Stimulated activated CD8-positive, alpha-beta memory T cell treated with anti-CD3 and anti-CD28 coated beads, Interleukin-7, amount 100 ng/mL, for 4 hours (primary cell): ENCODE data around the gene NFATC1.
A peak's percentile ranks its signal among the peaks of the same experiment; 100 is the strongest.

ENCODE experiments used
- DNase-seq, 2 donors: peaks; one replicate each; pipeline ENCODE4 v3.0.0-alpha.2; 2020; ENCODE audit warnings: low read depth in 2 of 2

Gene NFATC1

DNA sequence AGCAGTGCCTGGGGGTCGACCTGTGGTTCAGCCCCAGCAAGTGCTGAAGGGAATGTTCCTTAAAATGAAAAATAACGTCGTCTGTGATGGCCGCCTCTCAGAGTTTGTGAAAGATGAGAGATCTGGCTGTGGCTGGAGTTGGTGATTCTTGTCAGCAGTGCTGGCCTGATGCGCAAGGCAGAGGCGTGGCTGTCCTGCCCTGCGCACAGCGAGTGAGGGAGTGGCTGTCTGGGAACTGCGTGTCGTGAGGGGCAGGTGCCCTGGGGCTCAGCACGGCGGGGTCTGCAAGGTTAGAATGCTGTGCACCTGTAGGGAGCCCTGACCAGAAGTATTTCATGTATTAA lies 8.8 kb downstream of the NFATC1 start:
- no peak for DNase-seq

DNA sequence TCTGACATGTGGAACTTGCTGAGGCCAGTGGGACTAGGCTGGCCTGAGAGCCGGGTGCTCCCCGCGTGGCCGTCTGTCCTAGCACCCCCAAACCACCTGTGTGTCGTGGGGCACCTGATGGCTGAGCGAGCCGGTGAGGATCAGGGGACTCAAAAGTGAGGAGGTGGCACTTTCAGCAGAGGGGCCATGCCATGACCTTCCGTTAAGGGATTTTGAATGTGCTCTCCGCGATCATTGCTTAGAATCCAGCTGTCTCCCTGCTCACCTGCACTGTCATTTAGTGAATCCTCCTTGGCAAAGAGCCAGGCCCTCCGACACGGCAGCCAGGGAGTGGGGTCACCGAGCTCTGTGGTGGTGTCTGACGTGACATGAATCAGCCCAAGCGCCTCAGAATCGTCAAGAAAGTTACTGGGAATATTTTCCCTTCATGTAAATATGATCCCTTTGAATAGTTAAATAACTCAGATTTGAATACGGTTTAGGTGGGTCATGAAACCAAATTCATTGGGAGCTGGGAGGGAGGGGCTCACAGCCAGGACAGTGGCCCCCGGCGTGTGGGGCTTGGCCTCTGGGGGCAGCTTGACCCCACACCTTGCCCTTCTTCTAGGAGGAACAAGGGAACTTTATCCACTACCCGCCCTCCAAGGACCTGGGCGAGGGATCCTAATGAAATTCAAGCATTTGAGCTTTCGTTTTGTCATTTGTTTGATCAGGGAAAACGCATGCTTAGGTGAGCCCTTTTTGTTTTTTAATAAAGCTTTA lies 9.5 kb downstream of the NFATC1 start:
- DNase-seq = no peak

- peak; percentile 79 to 80 for DNase-seq
These were observed 10.2 kb downstream of the NFATC1 start for GRCh38 chr18:79405781-79406575.

GRCh38 chr18:79406708-79407107 lies 11.0 kb downstream of the NFATC1 start:
- no peak for DNase-seq

GRCh38 chr18:79409313-79409712 lies 13.6 kb downstream of the NFATC1 start:
- DNase-seq = no peak

GRCh38 chr18:79410171-79410641 lies 14.5 kb downstream of the NFATC1 start:
- DNase-seq = no peak

DNA sequence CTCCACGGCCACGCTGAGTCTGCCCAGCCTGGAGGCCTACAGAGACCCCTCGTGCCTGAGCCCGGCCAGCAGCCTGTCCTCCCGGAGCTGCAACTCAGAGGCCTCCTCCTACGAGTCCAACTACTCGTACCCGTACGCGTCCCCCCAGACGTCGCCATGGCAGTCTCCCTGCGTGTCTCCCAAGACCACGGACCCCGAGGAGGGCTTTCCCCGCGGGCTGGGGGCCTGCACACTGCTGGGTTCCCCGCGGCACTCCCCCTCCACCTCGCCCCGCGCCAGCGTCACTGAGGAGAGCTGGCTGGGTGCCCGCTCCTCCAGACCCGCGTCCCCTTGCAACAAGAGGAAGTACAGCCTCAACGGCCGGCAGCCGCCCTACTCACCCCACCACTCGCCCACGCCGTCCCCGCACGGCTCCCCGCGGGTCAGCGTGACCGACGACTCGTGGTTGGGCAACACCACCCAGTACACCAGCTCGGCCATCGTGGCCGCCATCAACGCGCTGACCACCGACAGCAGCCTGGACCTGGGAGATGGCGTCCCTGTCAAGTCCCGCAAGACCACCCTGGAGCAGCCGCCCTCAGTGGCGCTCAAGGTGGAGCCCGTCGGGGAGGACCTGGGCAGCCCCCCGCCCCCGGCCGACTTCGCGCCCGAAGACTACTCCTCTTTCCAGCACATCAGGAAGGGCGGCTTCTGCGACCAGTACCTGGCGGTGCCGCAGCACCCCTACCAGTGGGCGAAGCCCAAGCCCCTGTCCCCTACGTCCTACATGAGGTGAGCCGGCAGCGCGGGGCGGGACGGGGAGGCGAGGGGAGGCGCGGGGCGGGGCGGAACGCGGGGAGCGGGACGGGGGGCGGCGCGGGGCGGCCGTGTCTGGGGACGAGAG lies 15.2 kb downstream of the NFATC1 start:
- DNase-seq = no peak

- no peak for DNase-seq
These were observed 16.1 kb downstream of the NFATC1 start for GRCh38 chr18:79411614-79412526.

GRCh38 chr18:79413025-79413424 lies 17.3 kb downstream of the NFATC1 start:
- DNase-seq = no peak

- DNase-seq = no peak
These were observed 17.7 kb downstream of the NFATC1 start for GRCh38 chr18:79413426-79413825.

DNA sequence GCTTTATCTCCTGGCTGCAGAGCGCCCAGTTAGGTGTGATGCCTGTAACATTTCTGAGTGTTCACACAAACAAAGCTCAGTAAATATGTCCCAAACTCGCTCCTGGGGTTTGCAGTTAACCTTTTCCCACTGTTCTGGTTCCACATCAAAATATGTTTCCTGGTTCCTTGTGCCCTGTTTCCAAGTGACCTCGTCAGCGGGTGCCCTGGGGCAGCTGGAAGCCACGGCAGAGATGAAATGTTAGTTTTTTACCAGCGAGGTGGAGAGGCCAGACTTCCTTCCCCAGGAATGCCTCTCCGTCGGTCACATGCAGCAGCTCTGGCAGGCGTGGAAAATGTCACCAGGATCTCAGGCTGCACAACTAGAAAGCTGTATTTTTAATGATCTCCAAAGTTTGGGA lies 18.2 kb downstream of the NFATC1 start:
- DNase-seq = no peak

DNA sequence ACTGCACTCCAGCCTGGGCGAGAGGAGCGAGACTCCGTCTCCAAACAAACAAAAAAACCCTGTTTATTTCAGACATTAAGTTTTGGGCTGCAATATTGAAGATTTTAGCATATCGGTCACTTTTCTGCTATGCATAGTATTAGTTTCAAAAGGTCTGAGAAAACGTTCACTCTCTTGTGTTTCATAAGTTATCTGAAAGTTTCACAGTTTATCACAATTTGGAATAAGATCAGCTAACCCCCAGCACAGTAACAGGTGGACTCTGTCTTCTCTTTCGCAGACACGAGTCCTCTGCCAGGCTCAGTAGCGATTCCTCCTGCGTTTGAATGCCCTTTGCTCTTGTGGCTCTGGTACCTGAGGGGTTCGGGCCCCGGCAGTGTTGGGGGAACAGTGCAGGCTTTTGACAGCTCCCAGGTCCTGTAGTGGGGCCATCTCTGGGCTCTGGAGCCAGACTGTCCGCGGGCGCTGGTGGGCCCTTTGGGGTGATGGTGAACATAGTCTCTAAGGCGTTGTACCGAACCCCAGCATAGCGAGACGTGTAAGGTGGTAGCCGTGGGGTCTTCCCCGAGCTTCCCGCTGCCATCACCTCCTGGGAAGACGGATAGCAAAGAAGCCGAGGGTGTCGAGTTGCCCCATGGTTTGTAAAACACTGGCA lies 20.4 kb downstream of the NFATC1 start:
- DNase-seq = no peak

DNA sequence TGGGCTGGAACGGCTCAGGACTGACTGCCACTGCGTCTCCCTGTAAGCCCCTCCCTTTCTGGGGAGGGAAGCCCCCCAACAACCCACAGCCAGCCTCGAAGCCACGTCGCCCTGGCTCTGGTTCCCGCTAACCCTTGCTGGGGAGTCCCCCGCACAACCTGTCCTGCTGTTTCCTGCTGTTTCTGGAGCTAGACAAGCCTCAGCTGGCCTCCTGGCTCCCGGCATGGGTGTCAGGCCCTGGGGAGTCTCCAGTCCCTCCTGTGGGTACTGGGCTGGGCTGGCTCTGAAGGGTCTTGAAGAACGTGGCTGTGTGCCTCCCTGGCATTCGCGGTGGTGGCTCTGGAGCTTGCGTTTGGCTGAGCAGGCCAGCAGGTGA lies 20.9 kb downstream of the NFATC1 start:
- no peak for DNase-seq

GRCh38 chr18:79418236-79418635 lies 22.5 kb downstream of the NFATC1 start:
- DNase-seq = no peak

- DNase-seq = no peak
These were observed 22.9 kb downstream of the NFATC1 start for GRCh38 chr18:79418642-79419041.

GRCh38 chr18:79420033-79420745 lies 24.5 kb downstream of the NFATC1 start:
- no peak for DNase-seq

- no peak for DNase-seq
These were observed 25.6 kb downstream of the NFATC1 start for GRCh38 chr18:79421275-79421857.

GRCh38 chr18:79422022-79422782 lies 26.5 kb downstream of the NFATC1 start:
- no peak for DNase-seq

DNA sequence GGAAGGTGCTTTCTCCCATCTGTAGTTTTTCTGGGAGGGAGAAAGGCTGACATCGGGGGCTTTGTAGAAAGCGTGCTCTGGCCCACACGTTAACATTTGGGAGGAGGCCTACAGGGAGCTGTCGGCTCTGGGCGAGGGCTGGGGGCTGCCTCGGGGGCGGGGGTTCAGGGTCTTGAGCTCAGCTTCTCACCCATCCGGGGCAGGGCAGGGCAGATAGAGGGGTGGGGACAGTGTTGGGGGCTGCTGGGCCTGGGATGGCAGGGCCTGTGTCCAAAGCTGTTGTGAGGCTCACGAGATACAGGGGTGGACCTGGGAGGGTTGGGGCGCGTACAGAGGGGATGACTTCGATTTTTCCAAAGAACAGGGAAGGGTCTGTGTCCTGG lies 27.0 kb downstream of the NFATC1 start:
- no peak for DNase-seq
